Natural killer cell (primary cell): ENCODE measurements around the gene TMEM266. TPM values are rescaled to one million over a fixed set of nuclear protein-coding genes. Genes with fewer than 3 reads are reported as not detected.
"Not testable (repeated sequence)": the region's sequence is repeated elsewhere in the genome, so short reads cannot be mapped to it uniquely, and the experiment has no call there.

Experiments
- ATAC-seq, 3 donors: fragments of 150-1000 bp in 2 of 3; fragments of 200-7000 bp in 1 of 3; cut with Tn5 transposase; 1 replicate in 1 of 3; 2 replicates in 2 of 3; pipeline ENCODE4 v1.10.0; 2021; ENCODE audit warnings: mild to moderate bottlenecking in 2 of 3, moderate library complexity in 2 of 3
- DNase-seq, 2 donors: peaks; one replicate each; pipeline versions ENCODE4 v3.0.0 to v3.0.0-alpha.2; 2013 to 2021; ENCODE audit warnings: mixed read lengths in 1 of 2
- H3K27ac ChIP-seq: one replicate; pipeline ENCODE4 v1.5.1; 2013; ENCODE audit warnings: mild to moderate bottlenecking, low read length
- H3K27me3 ChIP-seq: one replicate; pipeline ENCODE4 v1.6.1; 2013; ENCODE audit warnings: low read length; ENCODE audit not compliant: control insufficient read depth, insufficient read depth
- H3K36me3 ChIP-seq: one replicate; pipeline ENCODE4 v1.6.1; 2013; ENCODE audit warnings: low read length; ENCODE audit not compliant: control insufficient read depth, insufficient read depth
- H3K4me1 ChIP-seq: one replicate; pipeline ENCODE4 v1.6.1; 2013; ENCODE audit warnings: low read length; ENCODE audit not compliant: control insufficient read depth, insufficient read depth
- H3K4me3 ChIP-seq: one replicate; pipeline ENCODE4 v1.5.1; 2013; ENCODE audit warnings: low read length
- H3K9me3 ChIP-seq: one replicate; pipeline ENCODE4 v1.6.1; 2013; ENCODE audit warnings: low read length; ENCODE audit not compliant: control insufficient read depth, insufficient read depth
- H3K27ac Mint-ChIP-seq, 2 donors: one replicate each; pipeline ENCODE4 v1.8.0; 2022; ENCODE audit warnings: mild to moderate bottlenecking in 2 of 2, mixed read lengths in 2 of 2, moderate library complexity in 1 of 2
- H3K27me3 Mint-ChIP-seq, 2 donors: one replicate each; pipeline ENCODE4 v1.8.0; 2022; ENCODE audit warnings: low read depth in 2 of 2, mixed read lengths in 2 of 2
- H3K36me3 Mint-ChIP-seq: one replicate; pipeline ENCODE4 v1.8.0; 2022; ENCODE audit warnings: mixed read lengths
- H3K4me1 Mint-ChIP-seq, 2 donors: one replicate each; pipeline ENCODE4 v1.8.0; 2022; ENCODE audit warnings: mixed read lengths in 2 of 2
- H3K4me3 Mint-ChIP-seq: one replicate; pipeline ENCODE4 v1.8.0; 2022; ENCODE audit warnings: mild to moderate bottlenecking, moderate library complexity, mixed read lengths
- H3K9me3 Mint-ChIP-seq, 2 donors: one replicate each; pipeline ENCODE4 v1.8.0; 2022; ENCODE audit warnings: mixed read lengths in 2 of 2
- CTCF ChIP-seq: fragments of 200-600 bp; IDR thresholded peaks from one replicate; pipeline ENCODE4 v1.8.0; 2022; ENCODE audit warnings: antibody characterized with exemption
- WGBS: methylation state at CpG from one replicate; pipeline ENCODE4 v1.1.7; 2013; ENCODE audit warnings: missing lambda C conversion rate; ENCODE audit not compliant: insufficient coverage; 5-methylcytosine and 5-hydroxymethylcytosine counted together
- intact Hi-C: fragments of 100-400 bp; cut with micrococcal nuclease; formaldehyde crosslinking; loops from one replicate; pipeline ENCODE4 v1.14.2; 2022
- total RNA-seq, 4 donors: library from RNA; stranded (reverse); fragments of 120-200 nt in 1 of 4; gene quantifications; one replicate each; pipeline versions ENCODE4 v1.2.3 to v1.2.4, GENCODE V29; 2013 to 2022

The TMEM266 gene
- not detected for total RNA-seq
- not detected for total RNA-seq (2013)

- peak; percentile 41 to 55 (median 45) for ATAC-seq
- Mint-ChIP-seq H3K9me3 (no peaks in the 10 kb centered on the region), H3K27me3 (peaks cover 45 to 57% of the 10 kb centered on the region in 2 donors)
These were observed at the start of gene TMEM266 for GRCh38 chr15:76059320-76060117. TMEM266 (plus strand) TSS chr15:76059985; CDS start chr15:76134264, 74,279 bp downstream.

GRCh38 chr15:76010613-76011012, 49.2 kb upstream of the TMEM266 start:
- no peak overlapping the region for H3K4me3 ChIP-seq
- Mint-ChIP-seq H3K36me3 (peaks cover 10% of the 10 kb centered on the region), H3K27ac (no peak overlapping the region), H3K27me3 (peaks cover 10 to 31% of the 10 kb centered on the region in 2 donors), H3K4me1 (peaks cover 17 to 18% of the 10 kb centered on the region in 2 donors), H3K4me3 (no peak overlapping the region), H3K9me3 (no peaks in the 10 kb centered on the region)
- DNase-seq (no peak), ATAC-seq (no peak)
- H3K4me1 ChIP-seq = no peaks in the 10 kb centered on the region
- H3K27ac ChIP-seq = no peak overlapping the region
- intact Hi-C loops = no loop called here
- peaks cover 2% of the 10 kb centered on the region for H3K27me3 ChIP-seq
- no peaks in the 10 kb centered on the region for H3K36me3 ChIP-seq
- no peak for TF ChIP-seq CTCF
- 80% methylated on average over 1 of the region's 2 CpGs for WGBS
- H3K9me3 ChIP-seq = no peaks in the 10 kb centered on the region

More at GRCh38 chr15:76059320-76060117, at the start of gene TMEM266:
- Mint-ChIP-seq H3K4me3 (peak within 1 kb of the TSS; percentile 85), H3K27ac (peak within 1 kb of the TSS; percentile 2 to 41), H3K4me1 (peaks cover 13 to 19% of the 10 kb centered on the region in 2 donors), H3K36me3 (no peaks in the 10 kb centered on the region)
- WGBS = under 1% methylated on average over 107 of the region's 107 CpGs
- Histone ChIP-seq H3K27me3 (peaks cover 30% of the 10 kb centered on the region), H3K4me3 (peak within 1 kb of the TSS; percentile 36), H3K27ac (no peak within 1 kb of the TSS), H3K9me3 (no peaks in the 10 kb centered on the region), H3K36me3 (no peaks in the 10 kb centered on the region), H3K4me1 (peaks cover 19% of the 10 kb centered on the region)
- no peak for TF ChIP-seq CTCF
- peak; percentile 28 to 51 for DNase-seq
- intact Hi-C loops = no loop called here

- H3K4me1 ChIP-seq = no peaks in the 10 kb centered on the region
- no peak for ATAC-seq
- Mint-ChIP-seq H3K4me1 (peaks cover 6% of the 10 kb centered on the region in 2 donors), H3K27ac (no peak within 1 kb of the TSS), H3K4me3 (no peak within 1 kb of the TSS), H3K36me3 (peaks cover 18% of the 10 kb centered on the region), H3K9me3 (peaks cover 4% of the 10 kb centered on the region in 2 donors), H3K27me3 (peaks cover 13 to 42% of the 10 kb centered on the region in 2 donors)
- peaks cover 2% of the 10 kb centered on the region for H3K27me3 ChIP-seq
- DNase-seq = no peak
- no peaks in the 10 kb centered on the region for H3K36me3 ChIP-seq
- no peak within 1 kb of the TSS for H3K27ac ChIP-seq
- 20% methylated on average over 12 of the region's 13 CpGs for WGBS
- no peak for TF ChIP-seq CTCF
- intact Hi-C loops = no loop called here
- no peak within 1 kb of the TSS for H3K4me3 ChIP-seq
- H3K9me3 ChIP-seq = no peaks in the 10 kb centered on the region
These were observed 47.9 kb upstream of the TMEM266 start, which contains the start of gene NRG4 for GRCh38 chr15:76011627-76012551. NRG4 (minus strand) TSS chr15:76012424; CDS start chr15:76011230, 1,194 bp downstream.

- ATAC-seq, H3K4me3 ChIP-seq, H3K4me3 Mint-ChIP-seq, H3K4me1 Mint-ChIP-seq, H3K27ac Mint-ChIP-seq, H3K4me1 ChIP-seq, DNase-seq, H3K27ac ChIP-seq, H3K27me3 ChIP-seq, intact Hi-C loops, H3K36me3 ChIP-seq, H3K9me3 ChIP-seq, H3K9me3 Mint-ChIP-seq: not testable (repeated sequence)
- Mint-ChIP-seq H3K36me3 (peaks cover 22% of the 10 kb centered on the region), H3K27me3 (peaks cover 19 to 50% of the 10 kb centered on the region in 2 donors)
- WGBS = 95% methylated on average over 3 of the region's 4 CpGs
These were observed 46.3 kb upstream of the TMEM266 start for GRCh38 chr15:76013470-76013869.
